ENCODE results near the gene NEK10. TPM values are rescaled to one million over a fixed set of nuclear protein-coding genes. Genes with fewer than 3 reads are reported as not detected.

The NEK10 gene
- total and polyA plus RNA-seq, 3 donors from 2014 or later, result 29.5 to 83.2 (median 56.9) TPM

DNA sequence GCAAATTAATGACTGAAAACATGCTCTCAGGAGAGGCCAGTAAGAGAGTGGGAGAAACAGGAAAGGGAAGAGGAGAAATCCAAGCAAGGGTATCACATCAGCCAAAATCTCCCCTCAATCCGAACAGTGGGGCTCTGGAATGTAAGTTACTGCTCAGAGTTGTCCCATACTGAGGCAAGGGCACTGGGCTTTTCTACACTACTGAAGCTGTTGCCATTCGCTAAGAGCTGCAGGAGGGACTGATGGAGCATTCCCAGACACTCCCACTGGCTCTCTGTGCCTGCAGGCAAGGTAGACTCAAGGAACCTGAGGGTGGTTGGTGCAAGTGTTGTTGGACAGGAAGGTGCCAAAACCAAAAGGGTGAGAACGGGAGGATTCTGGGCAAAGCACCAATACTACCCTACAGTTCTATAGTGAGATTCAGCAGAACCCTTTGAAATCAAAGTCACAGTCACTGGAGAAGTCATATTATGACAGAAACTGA is 46.1 kb downstream of the NEK10 start:
- Histone ChIP-seq H3K27ac (no peak overlapping the region), H3K4me3 (no peak overlapping the region), H3K9me3 (no peaks in the 10 kb centered on the region), H3K36me3 (ENCODE audit: low read depth, missing control alignments) (no peaks in the 10 kb centered on the region), H3K4me1 (peaks cover 12% of the 10 kb centered on the region), H3K27me3 (no peaks in the 10 kb centered on the region)
- TF ChIP-seq POLR2A (IDR thresholded peaks at IDR 0.05), result no peak
- TF ChIP-seq, protein P1, sequence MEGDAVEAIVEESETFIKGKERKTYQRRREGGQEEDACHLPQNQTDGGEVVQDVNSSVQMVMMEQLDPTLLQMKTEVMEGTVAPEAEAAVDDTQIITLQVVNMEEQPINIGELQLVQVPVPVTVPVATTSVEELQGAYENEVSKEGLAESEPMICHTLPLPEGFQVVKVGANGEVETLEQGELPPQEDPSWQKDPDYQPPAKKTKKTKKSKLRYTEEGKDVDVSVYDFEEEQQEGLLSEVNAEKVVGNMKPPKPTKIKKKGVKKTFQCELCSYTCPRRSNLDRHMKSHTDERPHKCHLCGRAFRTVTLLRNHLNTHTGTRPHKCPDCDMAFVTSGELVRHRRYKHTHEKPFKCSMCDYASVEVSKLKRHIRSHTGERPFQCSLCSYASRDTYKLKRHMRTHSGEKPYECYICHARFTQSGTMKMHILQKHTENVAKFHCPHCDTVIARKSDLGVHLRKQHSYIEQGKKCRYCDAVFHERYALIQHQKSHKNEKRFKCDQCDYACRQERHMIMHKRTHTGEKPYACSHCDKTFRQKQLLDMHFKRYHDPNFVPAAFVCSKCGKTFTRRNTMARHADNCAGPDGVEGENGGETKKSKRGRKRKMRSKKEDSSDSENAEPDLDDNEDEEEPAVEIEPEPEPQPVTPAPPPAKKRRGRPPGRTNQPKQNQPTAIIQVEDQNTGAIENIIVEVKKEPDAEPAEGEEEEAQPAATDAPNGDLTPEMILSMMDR (IDR thresholded peaks at IDR 0.05), result no peak
- DNase-seq, result no peak
- intact Hi-C loops (cut with DNase I; ENCODE audit: low total_unique reads), result no loop called here
- 78 to 81% methylated on average over 3 of the region's 3 CpGs for WGBS, 2 donors

DNA sequence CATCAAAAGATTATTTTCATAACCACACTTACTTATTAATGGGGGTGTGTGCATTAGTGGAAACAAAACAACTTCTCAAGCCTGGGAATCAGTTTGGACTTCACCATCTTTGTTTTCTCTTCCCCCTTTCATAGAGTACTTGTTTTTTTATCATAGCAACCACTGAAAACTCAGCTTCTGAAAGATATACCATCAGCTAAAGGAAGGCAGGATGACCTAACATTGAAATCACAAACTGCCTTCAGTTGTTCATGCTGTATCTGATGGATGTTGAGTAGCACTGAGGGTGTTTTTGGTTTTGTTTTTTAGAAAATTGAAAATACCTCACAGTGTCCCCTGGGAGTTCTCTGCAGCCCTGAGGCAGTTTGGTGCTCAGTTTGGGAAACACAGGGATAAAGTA is 46.5 kb downstream of the NEK10 start:
- Histone ChIP-seq H3K4me1 (peaks cover 12% of the 10 kb centered on the region), H3K27me3 (no peaks in the 10 kb centered on the region), H3K9me3 (no peaks in the 10 kb centered on the region), H3K27ac (no peak overlapping the region), H3K4me3 (no peak overlapping the region), H3K36me3 (ENCODE audit: low read depth, missing control alignments) (no peaks in the 10 kb centered on the region)
- TF ChIP-seq POLR2A (IDR thresholded peaks at IDR 0.05), result no peak
- TF ChIP-seq, protein P1 (IDR thresholded peaks at IDR 0.05), result no peak
- intact Hi-C loops (cut with DNase I; ENCODE audit: low total_unique reads), result no loop called here
- DNase-seq, result no peak

DNA sequence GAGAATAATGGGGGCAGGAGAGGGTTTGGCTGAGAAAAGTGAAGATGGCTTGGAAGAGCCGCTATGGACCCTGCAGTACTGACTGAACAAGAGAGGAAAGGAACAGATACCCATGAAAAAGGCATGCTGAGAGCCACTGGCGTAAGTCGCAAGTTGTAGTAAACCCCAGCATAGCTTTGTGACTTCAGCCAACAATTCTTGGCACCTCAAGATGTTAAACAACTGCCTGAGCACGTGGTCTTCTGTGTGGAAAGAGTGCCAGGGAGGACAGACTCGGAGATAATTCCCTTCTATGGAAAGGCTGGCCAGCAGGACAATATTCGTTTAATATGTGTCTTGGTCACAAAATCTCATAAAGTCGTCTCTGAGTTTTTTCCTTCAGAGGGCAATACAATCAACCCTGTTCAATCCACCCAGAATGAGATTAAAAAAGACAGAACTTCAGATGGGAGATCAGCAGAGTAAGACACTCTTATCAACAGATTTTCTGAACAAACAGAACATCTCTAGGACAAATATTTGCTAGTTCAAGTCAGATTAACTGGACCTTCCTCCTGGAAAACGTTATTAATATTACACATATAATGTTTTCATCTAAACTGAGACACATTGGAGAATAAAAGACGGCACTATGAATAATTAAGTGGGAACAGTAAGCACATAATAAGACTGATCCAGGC is 49.2 kb downstream of the NEK10 start:
- TF ChIP-seq POLR2A (IDR thresholded peaks at IDR 0.05), result no peak
- TF ChIP-seq, protein P1 (IDR thresholded peaks at IDR 0.05), result no peak
- WGBS, 2 donors, result 57 to 61% methylated on average over 9 of the region's 9 CpGs
- H3K36me3 ChIP-seq (ENCODE audit: low read depth, missing control alignments), result no peaks in the 10 kb centered on the region
- H3K4me1 ChIP-seq, result peaks cover 7% of the 10 kb centered on the region
- H3K27me3 ChIP-seq, result no peaks in the 10 kb centered on the region
- H3K27ac ChIP-seq, result peak overlapping the region; percentile 14 to 44
- intact Hi-C loops (cut with DNase I; ENCODE audit: low total_unique reads), result no loop called here
- DNase-seq, result peak; percentile 69
- H3K9me3 ChIP-seq, result no peaks in the 10 kb centered on the region
- H3K4me3 ChIP-seq, result no peak overlapping the region

DNA sequence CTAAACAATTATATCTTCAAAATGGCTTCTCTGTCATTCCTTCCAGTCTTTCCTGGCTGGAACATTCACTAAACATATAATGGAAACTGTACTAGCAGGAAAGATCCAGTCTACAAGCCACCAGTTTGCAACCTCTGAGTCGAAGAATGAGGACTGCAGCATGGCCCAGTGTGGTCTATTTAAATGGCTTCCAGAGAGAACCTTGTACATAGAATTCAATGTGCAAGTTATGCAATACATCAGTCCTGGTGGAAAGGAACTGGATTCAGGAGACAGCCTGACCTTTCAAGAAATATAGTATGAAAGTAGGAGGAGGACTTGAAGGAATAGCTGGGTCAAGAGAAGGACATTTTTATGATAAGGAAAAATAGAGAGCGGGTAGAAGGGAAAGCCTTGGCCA is 49.9 kb downstream of the NEK10 start:
- intact Hi-C loops (cut with DNase I; ENCODE audit: low total_unique reads), result no loop called here
- Histone ChIP-seq H3K27ac (peak overlapping the region in 1 of 2 donors; percentile 14), H3K4me1 (peaks cover 7% of the 10 kb centered on the region)

More for the DNA sequence above, 49.9 kb downstream of the NEK10 start:
- no peak for DNase-seq
- no peaks in the 10 kb centered on the region for H3K36me3 ChIP-seq (ENCODE audit: low read depth, missing control alignments)
- H3K9me3 ChIP-seq, result no peaks in the 10 kb centered on the region
- 82 to 83% methylated on average over 2 of the region's 2 CpGs for WGBS, 2 donors
- no peaks in the 10 kb centered on the region for H3K27me3 ChIP-seq
- TF ChIP-seq, protein P1 (IDR thresholded peaks at IDR 0.05), result no peak
- TF ChIP-seq POLR2A (IDR thresholded peaks at IDR 0.05), result no peak
- no peak overlapping the region for H3K4me3 ChIP-seq
